Mammary epithelial cell (primary cell): Measurements from ENCODE around the gene FAM210B.

Source experiments
- CTCF ChIP-seq, 2 donors: IDR thresholded peaks in 1 of 2; conservative IDR thresholded peaks in 1 of 2; 2 replicates each; pipeline ENCODE4 v1.5.1; 2011 to 2012; ENCODE audit warnings: inconsistent platforms in 2 of 2, low read length in 2 of 2, mild to moderate bottlenecking in 2 of 2, control low read depth in 1 of 2, low read depth in 1 of 2; ENCODE audit not compliant: insufficient read depth in 1 of 2; ENCODE audit errors: extremely low read depth in 1 of 2
- EZH2 ChIP-seq: IDR thresholded peaks from 2 replicates; pipeline ENCODE4 v1.6.1; 2012; ENCODE audit warnings: low read length, inconsistent platforms, borderline replicate concordance

- no peak for TF ChIP-seq CTCF (conservative IDR thresholded peaks at IDR 0.05 in 1 of 2, IDR thresholded peaks at IDR 0.05 in 1 of 2; ENCODE audit: extremely low read depth in 1 of 2, insufficient read depth in 1 of 2, low read depth in 1 of 2, low read length in 2 of 2)
- TF ChIP-seq EZH2: no peak
Observed at GRCh38 chr20:56348746-56349145, 10.0 kb upstream of the FAM210B start.
